Lower leg skin (tissue), 4 donors: ENCODE results near the gene CHD2. TPM values are rescaled to one million over a fixed set of nuclear protein-coding genes. Genes with fewer than 3 reads are reported as not detected.

Source experiments
- DNase-seq, 2 donors: peaks; one replicate each; pipeline ENCODE4 v3.0.0-alpha.2; 2019; ENCODE audit warnings: low spot score in 2 of 2
- H3K4me3 ChIP-seq: fragments of 200-600 bp; sonication (generic); 2 replicates; pipeline ENCODE4 v1.5.1; 2017; ENCODE audit warnings: mild to moderate bottlenecking, low read depth; ENCODE audit not compliant: poor library complexity, severe bottlenecking
- POLR2A ChIP-seq, 2 donors: fragments of 450-650 bp; IDR thresholded peaks; one replicate each; pipeline ENCODE4 v1.6.1; 2016 to 2017; ENCODE audit warnings: antibody characterized with exemption in 2 of 2, mild to moderate bottlenecking in 1 of 2, moderate library complexity in 1 of 2
- WGBS, 2 donors: methylation state at CpG; one replicate each; pipeline ENCODE4 v1.1.5; 2018; 5-methylcytosine and 5-hydroxymethylcytosine counted together
- intact Hi-C: fragments of 100-400 bp; cut with DNase I; formaldehyde crosslinking; loops from one replicate; pipeline ENCODE4 v1.15.0; 2023; ENCODE audit warnings: low total_unique reads
- total RNA-seq, 4 donors: library from RNA; depleted of rRNA; stranded (reverse); fragments of >200 nt; gene quantifications; one replicate each; pipeline ENCODE4 v1.1.0, GENCODE V29; 2016
- TF ChIP-seq, protein P1 (sequence below), 3 donors: fragments of 450-650 bp; IDR thresholded peaks; one replicate each; pipeline ENCODE4 v1.5.1; 2016; ENCODE audit warnings: antibody characterized with exemption in 3 of 3, mild to moderate bottlenecking in 3 of 3, moderate library complexity in 2 of 3

Gene CHD2
- total RNA-seq, 4 donors from 2014 or later, result 75.8 to 175 (median 88.6) TPM

DNA sequence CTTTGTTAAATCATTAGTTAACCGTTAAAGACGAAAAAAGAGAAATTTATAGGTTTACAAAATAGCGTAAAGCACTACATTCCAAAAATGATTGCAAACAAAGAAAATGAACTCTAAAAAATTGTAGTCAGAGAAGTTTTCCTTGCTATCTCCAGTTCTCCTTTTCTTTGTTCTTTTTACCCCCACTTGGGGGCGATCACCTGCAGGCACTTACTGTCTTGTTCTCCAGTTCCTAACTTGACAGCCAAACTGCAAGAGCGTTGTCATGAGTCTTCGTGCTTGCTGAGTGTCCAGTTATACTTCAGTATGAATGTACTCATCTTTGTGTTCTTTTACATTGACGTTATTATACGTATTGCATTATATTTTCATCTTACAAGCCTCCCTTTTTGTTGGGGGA lies 54.5 kb downstream of the CHD2 start:
- H3K4me3 ChIP-seq, result no peak overlapping the region
- WGBS, 2 donors, result 96% methylated on average over 8 of the region's 8 CpGs
- no peak for TF ChIP-seq POLR2A (IDR thresholded peaks at IDR 0.05)
- TF ChIP-seq, protein P1, sequence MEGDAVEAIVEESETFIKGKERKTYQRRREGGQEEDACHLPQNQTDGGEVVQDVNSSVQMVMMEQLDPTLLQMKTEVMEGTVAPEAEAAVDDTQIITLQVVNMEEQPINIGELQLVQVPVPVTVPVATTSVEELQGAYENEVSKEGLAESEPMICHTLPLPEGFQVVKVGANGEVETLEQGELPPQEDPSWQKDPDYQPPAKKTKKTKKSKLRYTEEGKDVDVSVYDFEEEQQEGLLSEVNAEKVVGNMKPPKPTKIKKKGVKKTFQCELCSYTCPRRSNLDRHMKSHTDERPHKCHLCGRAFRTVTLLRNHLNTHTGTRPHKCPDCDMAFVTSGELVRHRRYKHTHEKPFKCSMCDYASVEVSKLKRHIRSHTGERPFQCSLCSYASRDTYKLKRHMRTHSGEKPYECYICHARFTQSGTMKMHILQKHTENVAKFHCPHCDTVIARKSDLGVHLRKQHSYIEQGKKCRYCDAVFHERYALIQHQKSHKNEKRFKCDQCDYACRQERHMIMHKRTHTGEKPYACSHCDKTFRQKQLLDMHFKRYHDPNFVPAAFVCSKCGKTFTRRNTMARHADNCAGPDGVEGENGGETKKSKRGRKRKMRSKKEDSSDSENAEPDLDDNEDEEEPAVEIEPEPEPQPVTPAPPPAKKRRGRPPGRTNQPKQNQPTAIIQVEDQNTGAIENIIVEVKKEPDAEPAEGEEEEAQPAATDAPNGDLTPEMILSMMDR (IDR thresholded peaks at IDR 0.05), result no peak
- DNase-seq, result no peak
- intact Hi-C loops, result no loop called here

DNA sequence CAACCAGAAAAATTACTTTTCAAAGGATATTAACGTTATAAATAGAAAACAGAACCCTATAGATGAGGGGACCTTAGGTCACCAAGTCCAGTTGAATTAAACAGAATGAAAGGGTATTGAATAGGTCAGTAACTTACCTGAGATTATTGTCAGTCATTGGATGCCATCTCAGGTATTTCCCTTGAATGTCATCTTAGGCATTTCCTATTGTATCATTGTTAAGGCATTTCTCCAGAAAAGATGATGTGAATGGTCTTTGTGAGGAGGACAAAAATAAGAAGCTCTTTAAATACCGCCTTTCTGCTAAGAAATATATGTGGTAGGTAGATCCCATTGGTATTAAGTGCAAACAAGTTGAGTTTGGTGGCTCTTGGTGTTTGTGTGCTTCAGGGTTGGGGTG lies 55.6 kb downstream of the CHD2 start:
- 93 to 97% methylated on average over 2 of the region's 2 CpGs for WGBS, 2 donors
- intact Hi-C loops, result no loop called here
- no peak for DNase-seq
- no peak for TF ChIP-seq POLR2A (IDR thresholded peaks at IDR 0.05)
- TF ChIP-seq, protein P1 (IDR thresholded peaks at IDR 0.05), result no peak
- H3K4me3 ChIP-seq, result no peak overlapping the region

DNA sequence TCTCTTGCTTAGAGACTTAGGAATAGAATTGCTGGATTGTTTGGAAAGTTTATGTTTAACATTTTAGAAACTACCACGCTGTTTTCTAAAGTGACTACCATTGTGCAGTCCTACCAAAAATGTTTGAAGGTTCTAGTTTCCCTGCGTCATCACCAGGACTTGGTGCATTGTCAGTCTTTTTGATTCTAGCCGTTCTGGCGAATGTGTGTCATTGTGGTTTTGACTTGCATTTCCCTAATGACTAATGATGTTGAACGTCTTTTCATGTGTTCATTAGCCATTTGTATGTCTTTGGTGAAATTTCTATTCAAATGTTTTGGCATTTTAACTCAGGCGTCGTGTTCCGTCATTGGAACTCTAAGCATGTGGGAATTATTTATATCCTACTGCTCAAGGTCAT lies 58.0 kb downstream of the CHD2 start:
- DNase-seq, result no peak
- no peak for TF ChIP-seq POLR2A (IDR thresholded peaks at IDR 0.05)
- TF ChIP-seq, protein P1 (IDR thresholded peaks at IDR 0.05), result no peak
- intact Hi-C loops, result no loop called here
- H3K4me3 ChIP-seq, result no peak overlapping the region
- WGBS, 2 donors, result 80 to 81% methylated on average over 8 of the region's 8 CpGs

DNA sequence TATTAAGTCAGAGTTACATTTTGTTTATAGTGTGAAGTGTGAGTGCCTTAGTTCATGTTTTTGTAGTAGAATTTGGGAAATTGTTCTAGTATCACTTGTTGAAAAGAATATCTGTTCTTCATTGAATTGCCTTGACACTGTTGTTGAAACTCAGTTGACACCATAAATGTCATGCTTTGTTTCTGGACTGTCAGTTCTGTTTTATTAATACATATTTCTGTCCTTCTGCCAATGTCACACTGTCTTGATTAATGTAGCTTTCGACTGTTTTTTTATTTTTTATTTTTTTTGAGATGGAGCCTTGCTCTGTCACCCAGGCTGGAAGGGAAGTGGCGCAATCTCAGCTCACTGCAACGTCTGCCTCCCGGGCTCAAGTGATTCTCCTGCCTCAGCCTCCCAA lies 59.1 kb downstream of the CHD2 start:
- TF ChIP-seq, protein P1 (IDR thresholded peaks at IDR 0.05), result no peak
- DNase-seq, result no peak
- intact Hi-C loops, result no loop called here
- WGBS, 2 donors, result 71 to 74% methylated on average over 4 of the region's 4 CpGs
- H3K4me3 ChIP-seq, result no peak overlapping the region

DNA sequence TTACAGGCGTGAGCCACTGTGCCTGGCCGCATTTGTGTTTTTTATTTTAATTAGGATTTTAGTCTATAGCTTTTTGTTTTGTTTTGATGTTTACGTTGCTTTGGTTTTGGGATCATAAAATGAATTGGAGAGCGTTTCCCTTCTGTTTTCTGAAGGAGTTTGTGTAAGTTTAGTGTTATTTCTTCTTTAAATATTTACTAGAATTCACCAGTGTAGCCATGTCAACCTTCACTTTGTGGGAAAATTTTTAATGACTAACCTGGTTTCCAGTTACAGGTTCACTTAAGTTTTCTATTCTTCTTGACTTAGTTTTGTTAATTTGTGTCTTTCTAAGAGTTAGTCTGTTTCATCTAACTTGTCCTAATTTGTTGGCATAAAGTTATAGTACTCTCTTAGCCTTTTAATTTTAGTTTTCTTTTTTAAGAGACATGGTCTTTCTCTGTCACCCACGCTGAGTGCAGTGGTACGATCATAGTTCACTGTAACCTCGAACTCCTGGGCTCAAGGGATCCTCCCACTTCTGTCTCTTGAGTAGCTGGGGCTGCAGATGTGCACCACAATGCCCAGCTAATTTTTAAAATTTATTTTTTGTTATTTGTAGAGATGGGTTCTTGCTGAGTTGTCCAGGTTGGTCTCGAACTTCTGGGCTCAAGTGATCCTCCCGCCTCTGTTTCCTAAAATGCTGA lies 61.0 kb downstream of the CHD2 start:
- 91 to 98% methylated on average over 9 of the region's 9 CpGs for WGBS, 2 donors
- TF ChIP-seq, protein P1 (IDR thresholded peaks at IDR 0.05), result no peak
- TF ChIP-seq POLR2A (IDR thresholded peaks at IDR 0.05), result no peak
- intact Hi-C loops, result no loop called here
- H3K4me3 ChIP-seq, result no peak overlapping the region
- DNase-seq, result no peak

DNA sequence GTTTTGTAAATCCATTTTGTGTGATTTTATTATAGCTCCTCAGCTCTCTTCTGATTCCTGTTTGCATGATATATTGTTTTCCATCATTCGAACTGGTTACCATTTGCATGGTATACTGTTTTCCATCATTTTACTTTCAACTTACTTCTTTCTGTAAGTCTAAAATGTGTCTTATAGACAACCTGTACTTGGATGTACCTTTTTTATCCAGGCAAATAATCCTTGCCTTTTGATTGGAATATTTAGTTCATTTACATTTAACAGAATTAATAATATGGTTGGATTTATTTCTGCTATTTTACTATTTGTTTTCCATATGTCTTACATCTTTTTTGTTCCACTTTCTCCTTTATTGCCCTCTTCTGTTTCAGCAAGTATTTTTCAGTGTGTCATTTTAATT lies 62.8 kb downstream of the CHD2 start:
- WGBS, 2 donors, result 94 to 100% methylated on average over 1 of the region's 1 CpG
- H3K4me3 ChIP-seq, result no peak overlapping the region
- TF ChIP-seq, protein P1 (IDR thresholded peaks at IDR 0.05), result no peak
- no peak for TF ChIP-seq POLR2A (IDR thresholded peaks at IDR 0.05)

More for the DNA sequence above, 62.8 kb downstream of the CHD2 start:
- intact Hi-C loops, result no loop called here
- DNase-seq, result no peak
